Middle frontal gyrus (tissue), 1 donor: Measurements from ENCODE around the gene ACAA1.
"Not testable (repeated sequence)": the region's sequence is repeated elsewhere in the genome, so short reads cannot be mapped to it uniquely, and the experiment has no call there.

Source experiments
- DNase-seq: peaks from one replicate; pipeline ENCODE4 v3.0.0-alpha.2; 2015; ENCODE audit warnings: low spot score; ENCODE audit errors: extremely low spot score

ACAA1 gene

DNA sequence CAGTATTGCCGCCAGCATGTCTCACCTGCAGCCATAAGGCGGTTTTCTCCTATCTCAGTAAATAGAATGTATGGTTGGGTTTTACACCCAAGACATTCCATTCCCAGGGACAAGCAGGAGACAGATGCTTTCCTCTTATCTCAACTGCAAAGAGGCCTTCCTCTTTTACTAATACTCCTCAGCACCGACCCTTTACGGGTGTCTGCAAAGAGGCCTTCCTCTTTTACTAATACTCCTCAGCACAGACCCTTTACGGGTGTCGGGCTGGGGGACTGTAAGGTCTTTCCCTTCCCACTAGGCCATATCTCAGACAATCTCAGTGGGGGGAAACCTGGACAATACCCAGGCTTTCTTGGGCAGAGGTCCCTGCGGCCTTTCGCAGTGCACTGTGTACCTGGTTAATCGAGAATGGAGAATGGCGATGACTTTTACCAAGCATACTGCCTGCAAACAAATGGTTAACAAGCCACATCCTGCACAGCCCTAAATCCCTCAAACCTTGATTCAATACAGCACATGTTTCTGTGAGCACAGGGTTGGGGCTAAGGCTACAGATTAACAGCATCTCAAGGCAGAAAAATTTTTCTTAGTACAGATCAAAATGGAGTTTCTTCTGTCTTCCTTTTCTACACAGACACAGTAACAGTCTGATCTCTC lies 1.2 kb downstream of the ACAA1 start:
- not testable (repeated sequence) for DNase-seq

DNA sequence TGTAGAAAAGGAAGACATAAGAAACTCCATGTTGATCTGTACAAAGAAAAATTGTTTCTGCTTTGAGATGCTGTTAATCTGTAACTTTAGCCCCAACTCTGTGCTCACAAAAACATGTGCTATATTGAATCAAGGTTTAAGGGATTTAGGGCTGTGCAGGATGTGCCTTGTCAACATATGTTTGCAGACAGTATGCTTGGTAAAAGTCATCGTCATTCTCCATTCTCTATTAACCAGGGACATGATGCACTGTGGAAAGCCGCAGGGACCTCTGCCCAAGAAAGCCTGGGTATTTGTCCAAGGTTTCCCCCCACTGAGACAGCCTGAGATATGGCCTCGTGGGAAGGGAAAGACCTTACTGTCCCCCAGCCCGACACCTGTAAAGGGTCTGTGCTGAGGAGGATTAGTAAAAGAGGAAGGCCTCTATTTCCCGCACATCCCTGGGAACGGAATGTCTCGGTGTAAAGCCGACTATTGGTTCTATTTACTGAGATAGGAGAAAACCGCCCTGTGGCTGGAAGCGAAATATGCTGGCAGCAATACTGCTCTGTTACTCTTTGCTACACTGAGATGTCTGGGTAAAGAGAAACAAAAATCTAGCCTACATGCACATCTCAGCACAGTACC lies 2.3 kb downstream of the ACAA1 start:
- not testable (repeated sequence) for DNase-seq

DNA sequence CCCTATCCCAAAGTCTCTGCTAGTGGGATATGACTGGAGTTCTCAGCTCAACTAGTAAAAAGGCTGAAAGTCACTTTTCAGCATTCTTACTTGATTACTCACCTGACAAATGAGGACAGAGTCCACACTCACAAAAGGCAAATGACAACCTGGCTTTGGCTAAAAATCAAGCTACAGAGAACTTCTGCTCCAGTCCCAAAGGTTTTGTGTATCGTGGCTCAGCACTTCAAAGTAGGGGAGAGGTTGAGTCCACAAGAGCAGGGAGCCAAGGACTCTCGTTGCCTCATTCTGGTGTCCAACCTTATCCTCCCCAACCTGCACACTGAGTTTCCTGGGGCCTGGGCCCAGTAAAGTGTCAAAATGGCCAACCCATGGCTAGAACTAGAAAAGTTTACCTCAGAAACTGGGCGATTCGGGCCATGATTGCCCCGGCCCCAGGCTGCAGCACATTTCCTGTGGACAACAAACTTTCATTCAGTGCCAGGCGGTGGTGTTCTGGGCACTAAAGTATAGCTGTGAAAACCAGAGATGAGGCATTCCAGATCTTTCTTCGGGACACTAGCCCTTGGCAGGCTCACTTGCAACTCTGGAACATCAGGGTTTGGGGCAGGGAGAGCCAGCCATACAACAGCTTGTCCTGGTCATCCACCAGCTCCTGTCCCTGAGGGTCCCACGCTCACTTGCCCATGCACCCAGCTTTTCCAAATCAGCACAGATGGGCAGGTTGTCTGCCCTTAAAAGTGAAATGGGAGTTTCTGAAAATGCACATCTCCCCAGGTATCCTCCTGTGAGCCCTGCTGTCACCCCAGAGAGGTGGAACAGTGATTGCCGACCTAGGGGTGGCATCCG lies 3.1 kb downstream of the ACAA1 start:
- DNase-seq: no peak

DNA sequence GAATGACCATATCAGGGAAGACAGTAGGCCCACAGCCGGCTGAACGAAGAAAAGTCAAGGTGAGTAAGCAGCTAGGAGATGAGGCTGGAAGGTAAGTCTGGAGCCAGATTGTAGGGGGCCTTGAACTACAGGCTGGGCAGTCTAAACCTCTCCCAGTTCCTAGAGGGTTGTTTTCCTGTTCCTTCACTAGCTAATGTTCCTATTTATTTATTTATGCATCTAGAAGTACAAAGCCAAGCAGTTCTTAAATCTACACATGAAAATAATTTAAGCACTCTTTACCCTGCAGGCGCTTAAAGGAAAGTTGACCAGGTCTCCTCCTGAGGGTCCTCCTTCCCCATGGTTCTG lies 3.7 kb downstream of the ACAA1 start:
- DNase-seq: no peak

DNA sequence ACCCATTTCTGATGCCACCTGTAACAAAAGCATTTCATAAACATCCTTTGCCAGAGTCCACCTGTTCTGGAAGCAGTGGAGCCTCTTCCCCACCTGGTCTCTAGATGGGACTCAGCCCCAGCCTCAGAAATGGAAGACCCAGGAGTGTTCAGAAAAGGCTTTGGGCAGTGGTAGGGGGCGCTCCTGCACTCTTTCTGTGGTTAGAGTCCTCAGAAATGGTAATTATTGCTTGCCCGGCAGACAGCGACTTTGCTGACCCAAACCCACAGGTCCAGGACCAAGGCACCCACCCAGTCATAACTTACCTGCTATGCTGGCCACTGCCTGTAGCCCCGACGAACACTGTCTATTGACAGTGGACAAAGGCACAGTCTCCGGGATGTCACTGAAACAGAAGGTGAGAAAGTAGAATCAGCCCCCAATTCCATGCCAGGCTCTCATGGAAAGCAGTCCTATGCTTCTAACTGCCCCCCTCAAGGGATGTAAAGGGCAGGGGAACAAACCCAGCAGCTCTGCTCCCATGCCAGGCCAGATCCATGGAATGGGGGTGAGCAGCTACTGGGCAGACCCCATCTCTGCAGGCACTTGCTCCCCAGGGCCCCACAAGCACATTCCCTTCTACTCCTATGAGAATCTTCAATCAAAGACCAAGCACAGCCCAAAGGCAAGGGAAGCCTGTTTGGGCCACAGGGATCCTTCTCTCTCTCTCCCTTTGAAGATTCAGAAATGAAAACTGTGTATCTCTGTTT lies 5.1 kb downstream of the ACAA1 start:
- no peak for DNase-seq

DNA sequence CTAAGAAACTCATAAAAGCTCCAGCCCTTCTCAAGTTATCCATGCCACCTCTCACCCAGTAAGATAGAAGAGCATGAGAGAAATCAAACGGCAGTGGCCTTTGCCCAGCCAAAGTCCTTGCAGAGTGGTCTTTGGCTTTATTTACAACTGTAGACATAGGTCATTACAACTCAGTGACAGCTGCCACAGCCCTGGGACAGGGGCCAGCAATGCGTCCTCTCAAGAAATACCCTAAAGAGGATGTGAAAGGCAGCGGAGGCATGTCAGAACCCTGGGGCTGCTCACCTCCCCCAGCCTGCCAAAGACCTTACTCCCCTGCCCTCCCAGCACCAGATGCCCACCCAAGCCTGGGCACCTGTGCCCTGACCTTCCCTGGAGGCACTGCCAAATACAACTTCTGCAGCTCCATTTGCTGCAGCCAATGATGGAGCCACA lies 6.3 kb downstream of the ACAA1 start:
- DNase-seq: no peak

DNA sequence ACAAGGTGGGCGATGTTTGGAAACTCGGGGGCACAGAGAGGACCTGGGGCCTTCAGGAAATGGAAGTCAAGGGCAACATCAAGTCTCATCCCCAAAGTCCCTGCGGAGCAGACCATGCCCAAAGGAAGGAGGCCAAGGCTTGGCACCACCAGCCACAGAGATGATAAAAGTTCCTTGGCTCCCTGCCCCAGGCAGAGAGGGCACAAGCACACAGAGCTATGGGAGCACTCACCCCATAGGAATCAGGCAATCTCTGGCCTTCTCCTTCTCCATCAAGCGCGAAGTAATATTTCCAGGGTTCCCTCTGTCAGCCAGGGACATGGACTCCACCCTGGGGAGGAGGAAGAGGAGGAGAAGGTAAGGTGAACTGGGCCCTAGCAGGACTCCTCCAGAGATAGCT lies 7.9 kb downstream of the ACAA1 start:
- DNase-seq: no peak

DNA sequence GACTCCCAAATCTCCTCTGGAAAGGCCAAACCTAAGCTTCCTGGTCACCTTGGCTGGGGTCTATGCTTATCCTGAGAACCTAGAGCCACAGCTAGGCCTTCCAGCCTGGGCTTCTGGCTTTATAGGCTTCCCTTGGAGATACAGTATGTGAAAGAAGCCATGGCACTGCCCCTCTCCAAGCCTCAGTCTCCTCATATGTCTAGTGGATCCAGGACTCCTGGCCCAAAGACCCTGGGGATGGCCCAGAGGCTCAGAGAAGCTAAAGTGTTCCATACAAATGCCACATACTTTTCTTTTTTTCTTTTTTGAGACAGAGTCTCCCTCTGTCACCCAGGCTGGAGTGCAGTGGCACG lies 8.6 kb downstream of the ACAA1 start:
- no peak for DNase-seq

DNA sequence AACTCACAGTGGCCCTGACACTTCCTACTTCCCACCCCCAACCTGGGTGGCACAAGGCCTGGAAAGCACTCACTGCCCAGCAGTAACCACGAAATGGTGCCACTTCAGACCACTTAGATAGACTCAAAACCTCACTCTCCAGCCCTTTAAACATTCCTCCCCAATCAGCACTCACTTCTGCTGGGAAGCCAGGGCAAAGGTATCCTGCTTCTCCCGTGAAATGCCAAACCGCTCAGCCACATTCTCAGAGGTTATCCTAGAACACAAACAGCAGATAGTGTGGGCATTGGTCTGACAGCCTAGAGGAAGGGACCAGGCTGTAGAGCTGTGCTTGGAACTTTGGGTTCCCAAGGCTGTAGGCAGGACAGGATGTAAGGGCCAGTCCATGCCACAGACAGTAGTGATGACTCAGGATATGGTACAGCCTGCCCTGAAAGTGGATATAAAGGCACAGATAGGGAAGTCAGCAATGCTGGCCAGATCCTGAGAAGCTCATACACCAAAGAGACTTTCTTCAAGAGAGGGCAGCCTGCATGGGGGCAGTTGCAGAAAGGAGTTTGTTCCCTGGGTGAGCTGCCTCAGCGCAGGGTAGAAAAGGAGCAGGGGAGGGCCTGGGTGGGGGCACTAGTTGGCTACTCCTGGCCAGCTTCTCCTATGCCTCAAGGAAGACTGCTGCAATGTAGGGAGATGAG lies 9.2 kb downstream of the ACAA1 start:
- no peak for DNase-seq

DNA sequence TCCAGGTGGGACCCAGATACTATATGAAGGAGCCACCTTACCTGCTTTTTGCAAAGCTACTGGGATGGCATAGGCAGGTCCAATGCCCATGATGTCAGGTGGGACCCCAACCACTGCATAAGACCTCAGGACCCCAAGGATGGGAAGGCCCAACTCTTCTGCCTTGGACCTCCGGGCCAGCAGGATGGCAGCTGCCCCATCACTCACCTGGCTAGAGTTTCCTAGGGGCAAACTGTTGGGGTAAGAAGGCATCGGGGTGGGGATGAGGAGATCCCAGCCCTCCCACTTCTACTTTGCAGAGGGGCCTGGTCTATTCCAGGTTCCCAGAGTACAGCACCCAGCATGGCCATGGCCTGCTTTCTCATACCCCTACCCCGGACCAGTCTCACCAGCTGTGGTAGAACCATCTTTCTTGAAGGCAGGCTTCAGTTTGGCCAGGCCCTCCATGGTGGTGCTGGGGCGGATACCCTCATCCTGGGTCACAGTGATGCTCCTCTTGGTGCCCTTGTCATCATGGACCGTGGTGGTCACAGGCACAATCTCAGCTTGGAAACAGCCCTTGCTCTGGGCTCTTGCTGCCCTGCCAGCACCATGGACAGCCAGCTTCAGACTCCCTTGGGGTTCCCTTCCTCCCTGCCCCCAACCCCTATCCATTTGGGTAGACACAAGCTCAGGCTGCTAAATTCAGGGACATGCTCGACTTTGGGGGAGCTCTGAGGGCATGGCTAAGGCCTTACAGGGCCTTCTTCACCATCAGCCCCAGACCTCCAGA lies 10.6 kb downstream of the ACAA1 start:
- DNase-seq: no peak

DNA sequence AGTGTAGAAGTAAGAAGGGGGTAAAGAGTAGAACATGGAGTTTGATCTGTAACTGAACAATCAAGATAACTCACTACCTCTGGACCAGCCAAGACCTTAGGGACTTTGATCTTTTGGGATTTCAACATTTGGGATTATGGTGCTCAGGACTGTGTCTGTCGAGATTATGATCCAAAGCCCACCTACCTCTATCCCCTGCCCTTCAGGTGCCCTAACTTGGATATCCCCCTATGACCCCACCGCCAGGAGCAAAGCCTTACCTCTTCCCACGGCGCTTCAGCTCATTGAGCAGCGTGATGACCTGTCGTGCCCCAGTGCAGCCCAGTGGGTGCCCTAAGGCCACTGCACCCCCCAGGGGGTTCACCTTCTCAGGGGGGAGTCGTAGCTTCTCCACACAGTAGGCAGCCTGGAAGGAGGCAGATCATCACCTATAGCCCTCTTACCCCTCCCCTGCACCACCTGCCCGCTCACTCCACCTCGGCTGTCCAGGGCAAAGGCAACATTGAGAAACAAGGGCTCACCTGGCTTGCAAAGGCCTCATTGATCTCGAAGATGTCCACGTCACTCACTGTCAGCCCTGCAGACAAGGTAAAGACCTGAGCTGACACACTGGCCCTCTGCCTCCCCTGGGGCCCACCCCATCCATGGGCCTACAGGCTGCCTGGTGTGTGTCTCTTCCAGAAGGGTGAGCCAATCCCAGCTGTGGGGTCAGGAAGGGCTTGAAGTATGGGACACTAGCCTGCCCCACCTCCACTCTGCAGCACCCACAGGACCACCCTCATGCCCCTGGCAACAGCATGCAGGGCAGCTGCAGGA lies 11.4 kb downstream of the ACAA1 start:
- no peak for DNase-seq

DNA sequence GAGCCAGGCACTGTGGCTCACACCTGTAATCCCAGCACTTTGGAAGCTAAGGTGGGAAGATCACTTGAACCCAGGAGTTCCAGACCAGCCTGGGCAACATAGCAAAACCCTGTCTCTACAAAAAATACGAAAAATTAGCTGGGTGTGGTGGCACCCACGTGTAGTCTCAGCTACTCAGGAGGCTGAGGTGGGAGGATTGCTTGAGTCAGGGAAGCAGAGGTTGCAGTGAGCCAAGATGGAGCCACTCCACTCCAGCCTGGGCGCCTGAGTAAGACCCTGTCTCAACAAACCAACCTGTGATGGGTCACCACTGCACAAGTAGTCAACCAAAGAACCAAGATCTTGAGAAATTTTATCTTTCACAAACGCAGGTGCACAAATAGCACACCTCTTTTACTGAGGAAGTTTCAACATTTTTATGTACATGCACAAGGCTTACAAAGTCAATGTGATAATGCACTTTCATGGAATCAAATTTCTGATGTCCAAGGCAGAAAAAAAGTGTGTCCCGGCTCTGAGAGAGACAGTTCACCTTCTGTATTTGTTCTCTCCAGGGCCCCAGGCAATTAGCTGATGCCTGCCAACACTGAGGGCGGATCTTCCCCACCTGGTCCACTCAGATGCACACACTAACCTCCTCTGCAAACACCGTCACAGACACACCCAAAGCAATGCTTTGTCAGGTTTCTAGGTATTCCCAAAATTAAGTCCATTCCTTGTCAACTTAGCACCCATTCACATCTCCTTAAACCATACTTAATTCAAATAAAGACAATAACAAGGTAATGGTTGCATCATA lies 12.4 kb downstream of the ACAA1 start:
- DNase-seq: no peak

DNA sequence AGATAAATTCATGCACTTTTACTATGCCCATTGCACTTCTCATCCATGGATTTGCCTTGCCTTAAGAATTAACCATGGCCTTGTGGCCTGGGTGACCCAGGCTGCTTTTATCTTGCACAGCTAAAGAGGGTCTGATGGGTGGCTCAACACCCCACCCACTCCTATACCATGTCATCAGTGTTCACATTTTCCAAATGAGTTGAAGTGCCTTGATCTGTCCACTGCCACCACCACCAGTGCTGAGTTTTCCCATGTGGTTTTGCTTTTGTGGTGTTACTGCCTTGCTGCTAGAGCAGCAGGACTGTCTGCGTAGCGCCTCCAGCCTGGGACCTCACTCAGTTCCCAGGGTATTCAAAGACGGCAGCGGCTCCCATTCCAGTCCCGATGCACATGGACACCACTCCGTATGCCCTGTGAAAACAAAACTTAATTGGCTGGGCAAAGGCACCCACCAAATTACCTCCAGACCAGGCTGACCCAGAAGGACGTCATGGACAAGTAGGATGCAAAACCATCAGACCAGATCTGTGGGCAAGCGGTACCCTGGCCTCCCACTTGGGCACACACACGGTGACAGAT lies 14.1 kb downstream of the ACAA1 start:
- DNase-seq: no peak

DNA sequence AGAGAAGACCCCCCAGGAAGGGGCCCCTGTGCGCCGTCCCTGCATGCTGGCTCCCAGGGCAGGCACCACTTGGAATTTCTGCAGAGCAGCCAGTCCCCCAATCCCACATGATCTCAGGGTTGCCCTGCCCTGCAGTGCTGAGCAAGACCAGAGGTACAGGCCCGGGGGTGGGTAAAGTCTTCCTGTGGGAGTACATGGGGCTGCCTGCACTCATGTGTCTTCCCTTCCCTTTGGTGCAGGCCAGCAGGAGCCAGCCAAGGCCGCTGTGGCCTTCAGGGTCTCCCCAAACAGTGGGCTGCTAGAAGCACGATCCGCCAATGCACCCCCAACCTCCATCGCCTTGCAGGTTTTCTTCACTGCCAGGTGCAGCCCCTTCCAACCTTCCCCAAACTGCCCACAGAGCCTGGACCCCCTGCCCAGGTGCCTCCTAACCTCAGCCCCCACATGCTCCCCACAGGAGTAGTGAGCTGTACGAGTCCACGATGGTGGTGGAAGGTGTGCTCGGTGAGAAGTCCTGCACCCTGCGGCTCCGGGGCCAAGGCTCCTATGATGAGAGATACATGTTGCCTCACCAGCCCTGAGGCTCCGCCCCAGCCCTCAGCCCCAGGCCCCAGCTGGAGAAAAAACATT lies 15.0 kb downstream of the ACAA1 start:
- DNase-seq: no peak

DNA sequence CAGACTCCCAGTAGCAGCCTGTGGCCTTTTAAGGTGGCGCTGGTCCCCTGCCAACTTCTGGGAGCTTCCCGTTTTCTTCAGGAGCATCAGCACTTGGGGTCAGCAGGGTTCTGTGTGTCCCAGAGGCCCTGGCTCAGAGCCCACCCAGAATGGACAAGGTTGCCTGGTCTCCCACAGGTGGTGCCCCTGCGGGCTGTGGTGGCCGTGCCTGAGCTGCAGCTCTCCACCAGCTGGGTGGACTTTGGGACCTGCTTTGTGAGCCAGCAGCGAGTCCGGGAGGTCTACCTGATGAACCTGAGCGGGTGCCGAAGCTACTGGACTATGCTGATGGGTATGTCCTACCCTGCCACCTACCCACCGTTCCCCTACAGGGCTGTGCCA lies 15.5 kb downstream of the ACAA1 start:
- no peak for DNase-seq

DNA sequence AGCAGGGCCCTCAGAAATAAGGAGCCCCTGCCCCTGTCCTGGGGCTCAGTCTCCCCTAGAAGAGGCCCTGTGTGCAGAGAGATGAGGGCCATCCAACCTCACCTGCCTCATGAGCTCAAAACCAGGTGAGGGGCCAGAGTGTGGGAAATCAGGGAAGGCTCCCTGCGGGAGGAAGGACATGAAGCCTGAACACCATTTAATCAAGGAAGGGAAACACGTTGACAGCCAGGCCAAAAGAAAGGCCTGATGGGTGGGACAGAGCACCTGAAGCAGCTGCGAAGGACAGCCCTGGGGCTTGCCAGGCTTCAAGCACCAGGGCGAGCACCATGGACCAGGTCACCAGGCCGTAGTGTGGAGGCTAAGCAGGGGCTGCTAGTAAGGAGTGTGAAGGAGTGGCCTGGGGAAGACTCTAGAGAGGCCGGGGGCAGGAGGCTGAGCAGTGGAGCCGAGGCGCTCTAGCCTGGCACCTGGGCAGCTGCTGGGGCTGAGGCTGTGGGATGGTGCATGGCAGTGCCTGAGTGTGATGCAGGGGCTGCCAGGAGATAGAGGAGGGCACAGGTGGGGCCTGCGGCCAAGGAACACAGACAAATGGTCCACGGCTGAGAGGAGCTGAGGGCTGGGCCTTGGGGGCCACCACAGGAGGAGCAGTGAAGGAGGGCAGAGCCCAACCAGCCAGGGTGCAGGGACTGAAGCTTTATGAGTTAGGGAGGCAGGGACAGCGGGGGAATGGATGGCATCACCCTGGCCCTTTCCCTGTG lies 16.1 kb downstream of the ACAA1 start:
- no peak for DNase-seq
